ENCODE data around the gene RAPGEF6.
"Not testable (repeated sequence)": the region's sequence is repeated elsewhere in the genome, so short reads cannot be mapped to it uniquely, and the experiment has no call there.

RAPGEF6 gene

DNA sequence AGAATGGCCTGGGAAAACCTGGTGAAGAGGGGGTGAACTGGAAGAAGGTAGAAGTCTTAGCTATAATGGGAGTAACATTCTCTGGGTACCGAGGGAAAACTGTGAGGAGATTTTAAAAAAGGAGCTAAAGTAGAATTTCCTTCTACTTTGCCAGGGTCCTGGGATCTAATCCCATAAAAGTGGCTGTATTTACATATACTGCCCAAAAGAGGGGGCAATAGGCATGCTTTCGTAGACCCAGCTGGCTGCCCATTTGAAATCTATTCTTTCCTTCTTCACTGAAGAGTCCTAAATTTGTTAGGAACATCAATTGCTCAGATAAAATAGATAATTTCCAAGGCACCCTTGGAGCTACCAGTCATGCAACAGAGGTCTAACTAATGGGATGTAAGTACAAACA is 212.0 kb downstream of the RAPGEF6 start:
- no peak for DNase-seq (ENCODE audit: low read depth)

DNA sequence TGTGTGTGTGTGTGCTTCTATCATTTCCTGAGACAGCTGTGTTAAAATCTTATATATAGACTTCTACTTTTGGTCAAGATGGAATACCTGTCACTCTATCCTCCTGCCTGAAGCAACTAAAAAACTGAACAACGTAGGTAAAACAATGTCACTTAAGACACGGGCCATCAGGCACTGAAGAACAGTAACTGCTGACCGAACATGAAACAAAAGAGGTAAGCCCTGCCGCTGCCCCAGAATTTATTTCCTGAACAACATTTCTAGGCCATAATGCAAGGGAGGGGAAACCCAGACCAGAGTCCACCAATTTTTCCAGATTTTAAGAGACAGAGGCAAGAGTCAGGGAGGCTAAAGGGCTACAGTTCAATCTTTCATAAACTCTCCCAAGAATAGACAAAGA is 215.2 kb downstream of the RAPGEF6 start:
- DNase-seq (ENCODE audit: low read depth): no peak

DNA sequence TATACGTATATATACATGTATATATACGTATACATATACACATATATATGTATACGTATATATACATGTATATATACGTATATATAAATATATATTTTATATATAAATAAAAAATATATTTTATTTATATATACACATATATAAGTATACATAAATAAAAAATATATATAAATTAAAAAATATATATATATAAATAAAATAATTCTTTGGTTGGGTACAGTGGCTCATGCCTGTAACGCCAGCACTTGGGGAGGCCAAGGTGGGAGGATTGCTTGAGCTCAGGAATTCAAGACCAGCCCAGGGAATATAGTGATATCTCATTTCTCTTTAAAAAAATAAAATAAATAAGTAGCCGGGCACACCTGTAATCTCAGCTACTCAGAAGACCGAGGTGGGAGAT is 216.2 kb downstream of the RAPGEF6 start:
- no peak for DNase-seq (ENCODE audit: low read depth)

DNA sequence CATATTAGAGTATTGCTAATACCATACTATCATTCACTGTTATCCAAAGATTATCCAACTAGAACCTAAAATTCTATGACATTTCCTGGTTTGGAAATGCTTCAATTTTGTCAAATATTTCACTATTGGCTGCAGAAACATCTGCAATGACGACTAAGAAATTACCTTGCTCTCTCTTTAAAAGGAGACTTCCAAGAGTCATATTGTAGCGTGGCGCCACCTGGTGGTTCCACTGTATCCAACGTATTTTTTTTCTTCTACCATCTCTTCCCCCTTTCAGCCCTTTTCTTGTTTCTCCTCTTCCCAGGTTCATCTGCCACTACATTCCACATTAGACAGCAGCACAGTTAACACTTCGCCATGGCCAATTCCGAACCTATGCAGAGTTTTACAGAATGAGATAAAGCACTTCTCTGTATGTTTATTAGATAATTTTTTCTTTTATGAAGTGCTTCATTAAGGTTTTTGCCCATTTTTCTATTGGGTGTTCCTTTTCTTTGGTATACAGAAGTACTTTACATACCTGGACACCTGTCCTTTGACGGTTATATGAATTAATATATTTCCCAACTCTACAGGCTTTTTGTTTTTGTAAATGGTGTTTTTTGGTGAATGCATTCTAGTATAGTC is 217.7 kb downstream of the RAPGEF6 start:
- peak; percentile 28 for DNase-seq (ENCODE audit: low read depth)

DNA sequence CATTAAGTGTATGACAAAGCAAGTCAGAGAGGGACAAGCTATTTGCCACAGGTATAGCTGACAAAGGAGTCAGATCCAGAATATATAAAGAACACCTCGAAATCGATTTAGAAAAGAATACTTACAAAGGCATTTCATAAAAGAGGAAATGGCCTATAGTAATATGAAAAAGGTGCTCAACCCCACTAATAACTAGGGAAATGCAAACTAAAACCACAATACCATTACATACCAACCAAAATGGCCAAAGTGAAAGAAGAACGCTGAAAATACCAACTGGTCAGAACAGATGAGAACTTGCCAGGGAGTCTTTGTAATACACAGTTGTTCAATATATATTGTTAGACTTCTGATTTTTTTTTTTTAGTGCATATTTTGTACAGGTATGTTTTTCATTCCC is 218.3 kb downstream of the RAPGEF6 start:
- no peak for DNase-seq (ENCODE audit: low read depth)

DNA sequence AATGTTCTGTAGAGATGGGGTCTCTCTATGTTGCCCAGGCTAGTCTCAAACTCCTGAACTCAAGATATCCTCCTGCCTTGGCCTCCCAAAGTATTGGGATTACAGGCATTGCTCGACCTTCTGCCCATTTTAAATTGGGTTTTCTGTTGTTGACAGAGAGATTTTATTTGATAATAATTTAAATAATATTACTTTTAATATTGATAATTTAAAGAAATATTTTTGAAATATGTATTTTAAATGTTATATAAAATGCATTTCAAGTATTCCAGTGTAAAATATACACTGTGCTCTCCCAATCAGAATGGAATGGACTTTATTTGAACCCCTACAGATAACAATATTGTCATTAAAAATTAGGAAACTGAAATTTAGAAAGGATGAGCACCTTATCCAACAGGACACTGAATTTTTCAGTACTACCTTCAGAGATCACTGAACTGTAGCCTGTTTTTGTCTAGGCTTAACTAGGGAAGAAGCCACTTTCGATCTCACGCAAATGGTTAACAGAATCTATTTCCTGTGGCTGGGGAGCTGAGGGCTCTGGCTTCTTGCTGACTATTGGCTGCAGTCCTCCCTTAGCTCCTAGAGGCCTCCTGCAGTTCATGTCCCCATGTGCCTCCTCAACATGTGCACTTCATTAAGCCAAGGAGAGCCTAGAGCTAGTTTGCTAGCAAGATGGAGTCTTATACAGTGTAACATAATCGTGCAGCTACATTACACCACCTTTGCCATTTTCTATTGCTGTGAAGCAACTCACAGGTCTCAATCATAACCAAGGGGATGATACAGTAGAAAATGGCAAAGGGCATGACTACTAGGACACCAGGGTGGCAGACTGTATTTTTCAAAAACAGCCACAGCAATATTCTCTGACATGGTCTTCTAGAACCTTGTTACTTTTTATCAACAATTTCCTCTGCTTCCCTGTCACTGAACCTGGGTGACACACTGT is 221.1 kb downstream of the RAPGEF6 start:
- DNase-seq (ENCODE audit: low read depth): no peak

DNA sequence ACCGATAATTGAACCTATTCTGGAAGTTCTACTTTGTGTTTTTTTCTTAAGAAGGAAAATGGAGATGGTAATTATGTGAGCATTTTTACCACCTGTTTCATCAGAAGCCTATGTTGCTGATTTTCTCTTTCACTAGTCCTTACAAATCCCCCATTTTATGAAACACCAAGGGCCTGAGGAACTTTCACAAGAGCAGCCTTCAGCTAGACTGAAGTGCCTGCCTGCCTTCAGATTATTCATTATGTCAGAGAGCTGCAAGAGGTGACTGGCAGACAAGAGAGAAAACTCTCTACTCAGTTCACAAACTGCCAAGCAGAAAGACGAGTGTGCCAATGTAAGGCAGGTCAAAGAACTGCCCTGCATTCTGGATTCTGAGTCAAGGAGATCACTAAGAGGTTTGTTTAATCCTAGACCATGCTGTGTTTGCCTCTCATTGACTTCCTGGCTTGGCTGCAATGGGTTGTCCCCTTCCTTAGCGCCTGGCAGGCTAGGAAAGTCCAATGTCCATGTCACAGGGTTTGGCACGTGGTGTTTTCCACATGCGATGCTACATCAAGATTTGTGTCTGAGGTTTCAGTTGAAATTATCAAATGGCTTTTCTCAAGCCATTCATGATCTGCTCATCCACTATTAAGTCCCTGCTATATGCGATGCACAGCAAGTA is 227.9 kb downstream of the RAPGEF6 start:
- no peak for DNase-seq (ENCODE audit: low read depth)

DNA sequence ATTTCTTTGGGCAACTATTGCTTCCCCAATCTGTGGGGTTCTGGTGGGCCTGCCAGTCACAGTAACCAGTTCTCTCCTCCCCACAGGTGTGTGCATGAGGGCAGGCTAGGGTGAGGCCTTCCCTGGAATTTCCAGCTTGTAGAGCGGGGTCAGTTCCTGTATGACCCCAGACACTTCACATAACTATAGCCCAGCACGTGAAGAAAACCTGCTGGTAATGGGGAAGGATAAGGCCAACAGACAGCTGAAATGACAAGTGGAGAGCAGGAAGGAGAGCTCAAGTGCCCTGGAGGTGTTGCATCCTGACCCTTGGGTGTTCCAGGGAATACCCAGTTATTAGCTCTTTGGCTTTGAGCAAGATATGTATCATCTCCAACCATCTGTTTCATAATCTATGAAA is 229.0 kb downstream of the RAPGEF6 start:
- no peak for DNase-seq (ENCODE audit: low read depth)

DNA sequence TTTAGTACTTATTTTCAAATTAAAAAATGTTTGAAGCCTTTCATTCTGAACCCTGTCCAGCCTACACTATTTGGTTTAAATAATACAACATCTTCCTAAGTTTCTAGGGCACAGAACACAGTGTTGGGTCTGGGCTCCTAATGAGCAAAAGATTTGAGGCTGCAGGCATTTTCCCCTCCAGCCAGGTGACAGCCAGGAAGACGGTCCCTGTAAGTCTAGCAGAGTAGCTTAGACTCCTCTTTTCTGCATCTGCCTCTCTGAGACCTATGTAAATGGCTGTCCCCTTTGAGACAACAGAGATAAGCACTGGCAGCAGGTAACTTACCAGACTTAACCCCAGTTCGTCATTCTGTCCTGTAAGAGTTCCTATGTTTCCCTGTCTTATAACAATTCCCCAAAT is 229.4 kb downstream of the RAPGEF6 start:
- no peak for DNase-seq (ENCODE audit: low read depth)

DNA sequence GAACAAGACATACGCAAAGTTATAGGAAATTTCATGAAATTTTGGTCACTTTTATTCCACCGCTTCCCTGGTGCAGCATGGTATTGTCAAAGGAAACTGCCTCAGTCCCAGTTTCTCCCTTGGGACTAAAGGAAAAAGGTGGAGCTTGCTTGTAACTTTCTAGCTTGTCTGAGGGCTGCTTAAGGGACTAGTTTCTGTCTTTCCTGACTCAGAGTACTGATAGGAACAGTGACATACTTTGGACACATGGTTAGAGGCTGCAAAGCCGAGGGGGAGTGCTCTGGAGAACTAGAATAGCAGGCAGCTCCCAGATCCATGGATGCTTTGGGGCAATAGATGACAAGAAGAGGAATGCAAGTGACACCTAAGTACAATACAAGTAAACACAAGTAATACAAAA is 234.4 kb downstream of the RAPGEF6 start:
- DNase-seq (ENCODE audit: low read depth): no peak

DNA sequence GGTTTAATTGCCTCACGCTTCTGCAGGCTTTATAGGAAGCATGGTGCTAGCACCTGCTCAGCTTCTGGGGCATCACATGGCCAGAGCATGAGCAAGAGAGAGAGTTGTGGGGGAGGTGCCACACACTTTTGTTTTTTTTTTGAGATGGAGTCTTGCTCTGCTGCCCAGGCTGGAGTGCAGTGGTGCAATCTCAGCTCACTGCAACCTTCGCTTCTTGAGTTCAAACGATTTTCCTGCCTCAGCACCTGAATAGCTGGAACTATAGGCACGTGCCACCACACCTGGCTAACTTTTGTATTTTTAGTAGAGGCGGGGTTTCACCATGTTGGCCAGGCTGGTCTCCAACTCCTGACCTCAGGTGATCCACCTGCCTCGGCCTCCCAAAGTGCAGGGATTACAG is 236.0 kb downstream of the RAPGEF6 start:
- DNase-seq (ENCODE audit: low read depth): not testable (repeated sequence)

DNA sequence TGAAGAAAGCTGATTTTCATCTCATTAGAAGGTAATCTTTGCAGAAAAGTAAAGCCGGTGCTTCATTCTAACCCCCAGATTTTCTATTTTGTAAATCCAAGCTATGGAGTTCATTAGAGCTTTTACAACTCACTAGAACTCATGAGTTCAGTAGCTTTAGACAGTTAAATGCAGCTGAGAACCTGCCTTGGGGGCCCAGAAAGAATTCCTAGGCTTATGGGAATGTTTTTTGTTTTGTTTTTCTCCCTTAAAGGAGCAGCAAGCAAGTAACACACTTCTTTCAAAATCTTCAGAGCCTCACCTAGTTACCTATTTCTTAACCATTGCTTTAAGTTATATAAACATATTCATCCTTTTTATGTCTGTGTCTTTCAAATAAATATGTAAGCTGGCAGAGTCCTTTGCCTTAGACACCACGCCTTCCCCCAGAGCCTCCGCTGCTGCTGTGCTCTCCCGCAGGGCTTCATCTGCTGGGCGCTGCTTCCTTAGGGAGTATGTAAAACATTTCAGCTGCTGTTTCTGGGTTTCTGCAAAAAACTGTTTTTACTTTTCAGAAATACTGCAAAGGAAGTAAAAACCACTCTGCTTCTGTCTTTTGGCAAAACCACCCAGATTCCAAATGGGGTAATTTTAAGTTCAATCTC is 238.3 kb downstream of the RAPGEF6 start:
- no peak for DNase-seq (ENCODE audit: low read depth)

DNA sequence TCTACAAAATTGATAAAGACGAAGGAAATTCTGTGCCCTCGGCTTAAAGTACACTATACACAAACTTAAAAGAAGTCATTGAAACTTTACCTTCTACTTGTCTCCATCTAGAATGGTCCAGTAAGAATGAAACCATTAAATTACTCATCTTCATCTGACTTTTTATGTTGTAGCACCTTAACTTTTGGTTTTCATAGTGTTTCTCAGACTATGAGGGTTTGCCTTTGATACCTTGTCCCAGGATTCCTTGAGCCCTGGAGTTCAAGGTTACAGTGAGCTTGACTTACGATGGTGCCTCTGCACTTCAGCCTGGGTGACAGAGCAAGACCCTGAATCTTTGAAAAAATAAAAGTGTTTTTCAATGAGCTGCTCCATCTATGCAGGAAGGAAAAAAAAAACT is 239.0 kb downstream of the RAPGEF6 start:
- no peak for DNase-seq (ENCODE audit: low read depth)

DNA sequence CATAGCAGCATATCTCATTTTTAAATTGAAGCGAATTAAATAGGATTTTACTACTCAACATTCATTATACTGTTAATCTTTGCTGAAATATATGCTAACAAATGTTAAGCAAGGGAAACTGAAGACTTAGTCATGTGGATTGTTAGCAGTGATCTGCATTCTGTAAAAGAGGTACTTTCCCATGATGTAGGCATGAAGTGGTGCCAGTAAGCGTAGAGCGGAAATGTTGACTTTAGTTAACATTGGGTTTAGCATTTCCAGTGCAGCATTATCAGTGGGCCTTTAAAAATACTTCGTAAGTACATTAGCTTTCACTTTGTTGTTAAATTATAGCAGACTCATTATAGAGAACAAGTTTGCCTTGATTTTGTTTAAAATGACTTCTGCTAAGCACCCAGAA is 240.9 kb downstream of the RAPGEF6 start:
- no peak for DNase-seq (ENCODE audit: low read depth)

DNA sequence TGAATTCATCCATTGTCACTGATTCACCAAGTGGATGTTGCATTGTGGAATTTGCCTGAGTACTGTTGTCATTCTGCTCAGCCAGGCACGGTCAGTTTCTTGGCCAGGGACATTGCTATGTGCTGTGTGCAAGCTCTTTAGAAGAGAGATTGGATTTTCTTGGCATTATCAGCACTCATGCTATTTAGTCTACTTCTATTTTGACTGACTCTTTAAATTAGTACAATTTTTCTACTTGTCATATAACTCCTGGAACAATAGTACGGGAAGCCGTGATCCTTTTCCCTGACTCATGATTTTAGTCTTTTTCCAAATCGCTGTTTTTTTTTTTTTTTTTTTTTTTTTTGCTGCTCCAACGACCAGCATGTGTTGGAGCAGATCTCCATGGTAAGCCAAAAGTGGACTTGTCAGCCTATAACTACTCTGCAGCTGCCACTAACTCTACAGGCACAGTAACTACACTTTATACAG is 241.5 kb downstream of the RAPGEF6 start:
- no peak for DNase-seq (ENCODE audit: low read depth)

DNA sequence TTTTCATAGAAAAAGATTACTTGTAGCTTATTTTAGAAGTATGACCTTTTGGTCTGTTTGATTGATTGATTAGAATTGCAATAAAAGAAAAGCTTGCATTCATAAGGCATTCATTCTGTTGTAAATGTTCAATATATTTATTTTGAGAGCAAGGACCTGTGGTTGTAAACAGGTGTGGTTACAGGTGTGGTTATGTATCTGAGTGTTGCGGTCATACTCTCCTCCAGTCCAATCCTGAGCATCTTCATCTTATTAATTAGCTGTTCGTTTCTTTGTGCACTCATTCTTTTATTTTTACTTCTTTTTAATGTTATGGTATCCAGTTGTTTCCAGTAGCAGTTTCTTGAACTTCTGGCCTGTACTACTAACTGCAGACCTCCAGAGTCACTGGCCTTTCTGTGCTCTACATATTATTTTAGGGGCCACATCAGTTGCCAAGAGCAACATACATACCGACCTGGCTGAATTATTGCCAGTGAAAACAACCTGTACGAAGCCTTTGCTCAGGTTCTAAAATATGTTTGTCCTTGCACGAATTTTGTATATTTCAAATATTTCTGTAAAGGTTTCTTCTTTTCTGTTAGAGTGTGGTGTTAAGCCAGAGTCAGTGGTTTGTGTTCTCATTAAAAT is 242.4 kb downstream of the RAPGEF6 start:
- no peak for DNase-seq (ENCODE audit: low read depth)

DNA sequence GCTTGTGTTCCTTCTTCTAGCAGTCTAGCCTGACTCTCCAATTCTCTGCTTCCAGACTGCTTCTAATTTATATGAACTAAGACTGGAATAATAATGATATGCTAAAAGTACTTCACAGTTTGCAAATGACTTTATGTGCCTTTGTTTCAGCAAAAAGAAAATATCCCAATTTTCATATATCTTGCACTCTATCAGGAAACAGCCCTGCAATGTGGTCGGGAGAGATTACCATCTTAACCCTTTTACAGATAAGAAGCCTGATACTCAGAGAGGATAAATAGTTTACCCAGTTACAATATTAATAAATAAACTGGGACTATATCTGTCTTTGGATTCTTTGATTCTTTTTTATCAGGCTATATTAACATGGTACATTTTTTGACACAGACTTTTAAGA is 245.2 kb downstream of the RAPGEF6 start:
- DNase-seq (ENCODE audit: low read depth): no peak

DNA sequence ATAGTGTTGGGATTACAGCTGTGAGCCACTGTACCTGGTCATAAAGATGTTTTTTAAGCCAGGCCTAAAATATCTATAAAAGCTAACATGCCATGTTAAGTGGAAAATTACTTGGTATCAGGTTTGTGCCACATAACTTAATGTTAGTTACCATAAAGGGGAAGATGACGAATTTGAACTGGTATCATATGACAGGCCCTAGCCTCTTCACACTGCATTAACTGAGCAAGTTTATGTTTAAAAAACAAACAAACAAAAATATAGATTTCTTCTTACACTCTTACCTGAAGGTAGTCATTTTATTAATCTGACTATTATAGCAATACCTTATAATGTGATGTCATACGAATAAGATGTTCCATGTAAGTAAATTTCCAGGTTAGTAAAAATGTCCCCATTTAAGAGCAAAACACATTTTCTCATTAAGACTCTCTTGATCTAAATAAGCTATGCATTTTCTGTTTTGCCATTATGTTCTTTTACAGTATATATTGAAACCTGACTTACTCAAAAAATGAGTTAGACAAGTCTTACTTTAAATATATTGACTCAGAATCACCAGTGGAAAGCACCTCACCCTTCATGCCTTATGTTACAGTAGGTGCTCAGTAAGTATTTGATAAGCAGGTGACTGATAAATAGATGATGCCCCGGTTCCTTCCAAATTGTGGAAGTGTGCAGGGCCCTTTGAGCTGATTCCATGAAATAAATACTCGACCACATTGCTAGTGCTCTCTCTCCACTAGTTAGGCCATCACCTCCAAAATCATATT is 245.7 kb downstream of the RAPGEF6 start:
- no peak for DNase-seq (ENCODE audit: low read depth)

DNA sequence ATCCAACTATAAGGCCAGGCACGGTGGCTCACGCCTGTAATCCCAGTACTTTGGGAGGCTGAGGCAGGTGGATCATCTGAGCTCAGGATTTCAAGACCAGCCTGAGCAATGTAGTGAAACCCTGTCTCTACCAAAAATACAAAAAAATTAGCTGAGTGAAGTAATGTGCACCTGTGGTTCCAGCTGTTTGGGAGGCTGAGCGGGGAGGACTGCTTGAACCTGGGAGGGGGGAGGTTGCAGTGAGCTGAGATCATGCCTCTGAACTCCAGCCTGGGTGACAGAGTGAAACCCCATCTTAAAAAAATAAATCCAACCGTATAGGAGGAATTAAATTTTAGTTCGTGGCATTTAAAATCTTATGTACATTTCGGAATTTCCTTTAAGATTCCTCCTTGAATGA is 247.8 kb downstream of the RAPGEF6 start:
- no peak for DNase-seq (ENCODE audit: low read depth)

DNA sequence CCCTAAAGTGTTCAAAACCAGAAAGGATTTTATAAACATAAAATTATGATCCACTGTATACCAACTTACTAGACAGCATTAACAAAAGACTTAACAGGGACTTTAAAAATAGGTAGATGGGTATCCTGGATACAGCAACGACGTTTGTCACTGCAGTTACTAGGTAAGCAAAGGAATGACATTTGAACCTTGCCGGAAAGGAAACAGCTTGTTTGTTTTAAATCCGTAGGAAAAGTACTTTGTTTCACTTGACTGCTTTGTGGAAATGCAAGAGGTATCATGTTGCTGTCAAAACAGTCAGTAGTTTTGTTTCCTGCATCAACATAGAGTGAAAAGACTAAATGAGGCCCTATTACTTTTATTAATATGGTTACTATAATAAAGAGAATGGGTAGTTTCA is 248.2 kb downstream of the RAPGEF6 start:
- DNase-seq (ENCODE audit: low read depth): no peak

DNA sequence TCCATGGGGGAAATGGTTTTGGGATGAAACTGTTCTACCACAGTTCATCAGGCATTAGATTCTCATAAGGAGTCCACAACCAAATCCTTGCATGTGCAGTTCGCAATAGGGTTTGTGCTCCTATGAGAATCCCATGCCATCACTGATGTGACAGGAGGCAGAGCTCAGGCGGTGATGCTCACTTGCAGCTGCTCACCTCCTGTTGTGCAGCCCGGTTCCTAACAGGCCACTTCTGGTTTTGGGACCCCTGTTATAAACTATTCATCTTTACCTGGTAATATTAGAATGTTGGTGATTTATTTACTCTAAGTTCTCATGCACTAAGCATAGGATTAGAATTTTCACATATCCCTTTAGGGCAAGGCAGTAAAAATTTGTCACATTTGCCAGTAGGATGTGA is 248.9 kb downstream of the RAPGEF6 start:
- DNase-seq (ENCODE audit: low read depth): no peak
